ENCODE measurements around the gene FLYWCH1.

The FLYWCH1 gene, protein sequence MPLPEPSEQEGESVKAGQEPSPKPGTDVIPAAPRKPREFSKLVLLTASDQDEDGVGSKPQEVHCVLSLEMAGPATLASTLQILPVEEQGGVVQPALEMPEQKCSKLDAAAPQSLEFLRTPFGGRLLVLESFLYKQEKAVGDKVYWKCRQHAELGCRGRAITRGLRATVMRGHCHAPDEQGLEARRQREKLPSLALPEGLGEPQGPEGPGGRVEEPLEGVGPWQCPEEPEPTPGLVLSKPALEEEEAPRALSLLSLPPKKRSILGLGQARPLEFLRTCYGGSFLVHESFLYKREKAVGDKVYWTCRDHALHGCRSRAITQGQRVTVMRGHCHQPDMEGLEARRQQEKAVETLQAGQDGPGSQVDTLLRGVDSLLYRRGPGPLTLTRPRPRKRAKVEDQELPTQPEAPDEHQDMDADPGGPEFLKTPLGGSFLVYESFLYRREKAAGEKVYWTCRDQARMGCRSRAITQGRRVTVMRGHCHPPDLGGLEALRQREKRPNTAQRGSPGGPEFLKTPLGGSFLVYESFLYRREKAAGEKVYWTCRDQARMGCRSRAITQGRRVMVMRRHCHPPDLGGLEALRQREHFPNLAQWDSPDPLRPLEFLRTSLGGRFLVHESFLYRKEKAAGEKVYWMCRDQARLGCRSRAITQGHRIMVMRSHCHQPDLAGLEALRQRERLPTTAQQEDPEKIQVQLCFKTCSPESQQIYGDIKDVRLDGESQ

DNA sequence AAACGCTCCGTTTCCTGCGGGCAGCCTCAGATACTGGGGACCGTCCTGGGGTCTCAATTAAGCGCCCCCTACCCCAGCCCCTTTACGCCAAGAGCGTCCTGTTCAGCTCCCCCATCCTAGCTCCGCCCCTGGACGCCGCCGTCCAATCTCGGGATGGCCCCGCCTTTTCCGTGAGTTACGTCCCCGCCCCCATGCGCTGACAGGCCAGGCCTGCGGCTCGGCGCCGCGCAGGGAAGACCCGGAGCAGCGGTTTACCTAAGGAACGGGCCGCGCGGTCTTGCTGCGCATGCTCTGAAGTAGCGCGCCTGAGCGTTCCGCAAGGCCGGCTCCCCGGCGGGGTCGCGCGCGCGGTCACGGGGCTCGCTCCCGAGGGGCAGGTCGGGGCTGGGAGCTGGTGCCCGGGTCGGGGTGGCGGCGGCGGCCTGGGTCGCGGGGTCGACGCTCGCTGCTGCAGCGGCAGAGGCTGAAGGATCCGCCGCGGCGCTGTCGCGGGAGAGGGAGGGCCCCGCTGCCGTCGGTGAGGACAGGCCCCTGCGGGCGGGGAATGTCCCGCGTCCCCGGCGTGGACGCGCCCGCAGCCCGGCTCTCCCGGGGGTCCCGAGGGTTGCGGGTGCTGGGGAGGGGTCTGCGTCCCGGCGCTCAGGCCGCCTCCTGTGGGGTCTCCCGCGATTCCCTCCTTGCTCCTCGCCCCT, at the start of gene FLYWCH1:
Gene FLYWCH1, plus strand, starts transcription at position 294 of the 692 bp plus-strand sequence. CDS start 17,755 bp downstream, outside the sequence.
- DNase-seq (ENCODE audit: low read depth, low spot score) = peak; percentile 97

DNA sequence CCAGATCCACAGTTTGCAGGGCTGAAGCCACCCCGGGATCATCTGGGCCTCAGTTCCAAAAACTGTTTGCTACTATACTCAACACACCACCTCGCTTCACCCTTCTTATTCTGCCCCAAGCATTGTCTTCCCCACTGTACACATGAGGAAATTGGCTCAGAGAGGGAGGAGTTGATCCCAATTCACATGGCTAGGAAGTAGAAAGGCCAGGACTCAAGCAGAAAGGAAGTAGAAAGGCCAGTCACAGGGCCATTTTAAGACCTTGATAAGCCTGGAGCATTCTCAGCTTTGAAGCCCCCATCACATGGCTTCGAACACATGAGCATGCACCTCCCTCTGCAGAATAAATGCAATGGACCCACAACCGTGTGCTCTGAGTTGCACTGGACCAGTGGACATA, 46.1 kb upstream of the FLYWCH1 start:
- DNase-seq (ENCODE audit: low read depth, low spot score) = no peak

DNA sequence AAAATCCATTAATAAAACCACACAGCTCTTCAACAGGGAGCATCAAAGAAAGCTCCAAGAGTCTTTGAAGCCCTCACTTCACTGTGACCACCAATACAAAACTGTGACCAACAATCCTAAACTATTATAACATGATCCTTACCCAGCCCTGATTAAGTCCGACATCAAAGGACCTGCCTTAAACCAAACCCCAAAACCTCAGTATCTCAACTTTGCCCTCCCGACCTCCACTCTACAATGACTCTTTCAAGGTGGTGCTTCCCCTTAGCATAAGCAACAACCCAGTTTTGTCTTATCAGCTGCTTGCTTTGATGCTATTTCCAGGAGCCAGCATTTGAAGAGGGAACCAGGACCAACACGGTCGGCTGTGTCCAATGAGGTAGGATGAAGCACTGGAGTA, 45.3 kb upstream of the FLYWCH1 start:
- no peak for DNase-seq (ENCODE audit: low read depth, low spot score)

DNA sequence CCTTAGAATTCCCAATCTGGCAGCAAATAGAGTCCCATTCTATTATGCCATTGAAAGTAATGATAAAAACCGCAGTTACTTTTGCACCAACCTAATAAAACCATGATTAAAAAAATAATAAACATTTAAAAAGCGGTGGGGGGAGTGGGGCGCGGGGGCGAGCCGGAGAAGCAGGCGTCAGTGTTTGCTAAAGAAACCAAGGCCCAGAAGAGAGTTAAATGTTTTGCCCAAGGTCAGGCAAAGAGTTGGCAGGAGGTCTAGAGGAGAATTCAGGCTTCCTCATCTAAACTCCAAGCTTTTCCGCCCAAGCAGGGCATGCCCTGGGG, 44.1 kb upstream of the FLYWCH1 start:
- no peak for DNase-seq (ENCODE audit: low read depth, low spot score)

DNA sequence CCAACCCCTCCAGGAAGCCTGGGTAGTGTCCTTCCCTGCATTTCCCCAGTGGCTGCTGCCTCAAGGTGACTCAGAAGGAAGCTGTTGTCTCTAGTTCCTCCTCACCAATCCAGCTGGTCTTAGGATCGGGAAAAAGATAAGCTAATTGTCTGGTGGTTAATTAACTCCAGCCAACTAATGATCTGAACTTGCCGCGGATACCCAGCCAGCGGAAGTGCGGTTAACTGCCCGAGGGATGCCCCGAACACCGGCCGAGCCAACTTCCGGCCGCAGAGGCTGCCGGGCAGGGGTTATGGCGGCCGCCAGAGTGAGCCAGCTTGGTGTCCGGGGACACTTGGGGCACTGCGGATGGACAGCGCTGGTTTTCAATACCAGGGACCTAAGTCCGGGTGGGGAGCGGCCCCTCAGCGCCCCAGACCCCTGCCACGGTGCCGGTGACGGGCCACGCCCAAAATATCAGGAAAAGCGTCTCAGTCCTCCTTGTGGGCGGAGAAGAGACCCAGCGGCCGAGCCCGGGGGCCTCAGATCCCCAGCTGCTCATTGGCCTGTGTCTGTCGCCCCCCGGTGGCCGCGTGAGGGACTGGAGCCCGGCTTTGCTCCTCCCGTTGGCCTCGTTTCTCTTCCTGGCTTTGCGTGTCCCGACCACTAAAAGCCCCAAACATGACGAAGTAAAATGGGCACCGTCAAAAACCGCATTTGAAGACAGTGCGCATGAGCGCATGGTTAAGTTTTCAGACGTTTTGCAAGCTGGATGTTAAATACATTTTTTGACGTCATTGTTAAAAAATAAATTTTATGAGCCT, 43.5 kb upstream of the FLYWCH1 start:
- DNase-seq (ENCODE audit: low read depth, low spot score) = peak; percentile 87

DNA sequence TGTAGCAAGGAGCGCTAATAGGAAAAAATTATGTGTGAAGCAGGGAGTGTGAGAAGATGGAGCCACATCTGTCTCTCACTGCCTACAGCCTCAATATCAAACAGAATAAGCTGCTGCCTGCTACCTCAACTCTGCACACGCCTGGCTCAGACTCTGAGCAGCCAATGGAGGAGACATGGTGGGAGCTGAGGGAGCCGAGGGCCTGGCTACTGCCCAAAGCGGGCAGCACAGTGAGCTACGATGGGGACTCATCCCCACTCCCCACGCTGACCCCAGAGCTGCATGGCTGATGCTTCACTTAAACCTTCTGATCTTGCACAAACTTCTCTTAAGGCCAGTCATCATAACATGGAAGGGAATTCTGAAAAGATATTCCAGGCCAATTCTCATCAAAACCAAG, 39.8 kb upstream of the FLYWCH1 start:
- no peak for DNase-seq (ENCODE audit: low read depth, low spot score)

DNA sequence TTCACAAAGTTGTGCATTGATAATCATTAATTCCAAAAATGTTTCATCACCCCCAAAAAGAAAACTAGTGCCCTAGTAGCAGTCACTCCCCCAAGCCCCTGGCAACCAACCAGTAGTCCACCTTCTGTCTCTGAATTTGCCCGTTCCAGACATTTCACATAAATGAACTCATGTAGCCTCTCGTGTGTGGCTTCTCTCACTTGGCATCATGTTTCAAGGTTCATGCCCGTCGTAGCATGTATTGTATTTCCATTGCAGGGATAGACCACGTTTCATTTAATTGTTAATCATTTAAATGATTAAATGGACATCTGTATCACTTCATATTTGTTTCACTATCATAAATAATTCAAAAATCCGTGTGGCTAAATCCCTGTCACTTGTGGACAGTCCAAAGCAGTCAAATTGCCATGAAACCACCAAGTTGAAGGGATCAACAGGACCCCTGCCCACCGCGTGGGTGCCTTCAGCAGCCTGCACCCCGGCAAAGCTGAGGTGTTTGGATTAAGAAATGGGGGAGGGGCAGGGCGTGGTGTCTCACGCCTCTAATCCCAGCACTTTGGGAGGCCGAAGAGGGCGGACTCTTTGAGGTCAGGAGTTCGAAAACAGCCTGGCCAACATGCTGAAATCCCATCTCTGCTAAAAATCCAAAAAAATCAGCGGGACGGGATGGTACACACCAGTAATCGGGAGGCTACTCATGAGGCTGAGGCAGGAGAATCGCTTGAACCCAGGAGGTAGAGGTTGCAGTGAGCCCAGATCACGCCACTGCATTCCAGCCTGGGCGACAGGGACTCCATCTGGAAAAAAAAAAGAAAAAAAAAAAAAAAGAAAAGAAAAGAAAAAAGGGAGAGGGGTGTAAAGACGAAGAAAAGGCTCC, 37.5 kb upstream of the FLYWCH1 start:
- DNase-seq (ENCODE audit: low read depth, low spot score) = no peak

DNA sequence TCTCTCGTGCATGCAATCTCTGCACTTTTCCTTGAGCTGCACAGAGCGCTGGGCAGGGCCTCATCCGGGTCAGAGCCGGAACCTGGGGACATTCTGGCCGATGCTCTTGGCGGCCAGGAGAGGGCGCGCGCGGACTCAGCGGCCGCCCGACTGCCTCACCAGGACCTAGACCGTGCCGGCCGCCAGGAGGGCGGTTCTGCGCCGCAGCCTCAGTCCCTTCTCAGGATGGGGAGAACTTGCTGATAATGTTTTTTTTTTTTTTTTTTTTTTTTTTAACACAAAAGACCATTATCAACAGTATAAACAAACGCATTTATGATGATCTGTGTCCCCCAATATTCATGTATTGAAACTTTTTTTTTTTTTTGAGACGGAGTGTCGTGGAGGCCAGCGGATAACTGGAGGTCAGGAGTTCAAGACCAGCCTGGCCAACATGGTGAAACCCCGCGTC, 36.8 kb upstream of the FLYWCH1 start:
- DNase-seq (ENCODE audit: low read depth, low spot score) = peak; percentile 35

DNA sequence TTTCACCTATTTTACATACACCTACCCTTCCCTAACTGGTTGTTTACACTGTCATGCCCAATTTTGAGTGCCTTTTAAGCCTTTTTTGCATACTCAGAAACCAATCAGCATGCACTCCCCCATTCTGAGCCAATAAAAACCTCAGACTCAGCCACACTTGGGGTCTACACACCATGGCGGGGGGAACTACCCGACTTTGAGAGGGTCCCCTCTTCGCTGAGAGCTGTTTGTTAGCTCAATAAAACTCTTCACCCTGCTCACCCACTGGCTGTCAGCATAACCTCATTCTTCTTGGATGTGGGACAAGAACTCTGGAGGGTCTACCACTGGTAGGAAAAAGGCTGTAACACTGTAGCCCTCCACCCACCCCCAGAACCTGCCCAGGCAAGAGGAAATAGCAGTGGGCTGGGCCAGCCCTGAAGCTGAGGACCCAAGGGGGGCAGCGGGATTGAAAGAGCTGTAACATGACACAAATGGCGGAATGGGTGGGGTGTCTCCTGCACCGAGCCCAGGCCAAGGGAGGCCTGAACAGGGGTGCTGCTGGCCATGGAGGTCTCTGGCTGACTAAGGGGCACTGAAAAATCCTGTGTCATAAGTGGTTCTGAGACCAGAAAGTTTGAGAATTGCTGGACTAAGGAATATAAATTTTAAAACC, 31.8 kb upstream of the FLYWCH1 start:
- DNase-seq (ENCODE audit: low read depth, low spot score) = no peak

DNA sequence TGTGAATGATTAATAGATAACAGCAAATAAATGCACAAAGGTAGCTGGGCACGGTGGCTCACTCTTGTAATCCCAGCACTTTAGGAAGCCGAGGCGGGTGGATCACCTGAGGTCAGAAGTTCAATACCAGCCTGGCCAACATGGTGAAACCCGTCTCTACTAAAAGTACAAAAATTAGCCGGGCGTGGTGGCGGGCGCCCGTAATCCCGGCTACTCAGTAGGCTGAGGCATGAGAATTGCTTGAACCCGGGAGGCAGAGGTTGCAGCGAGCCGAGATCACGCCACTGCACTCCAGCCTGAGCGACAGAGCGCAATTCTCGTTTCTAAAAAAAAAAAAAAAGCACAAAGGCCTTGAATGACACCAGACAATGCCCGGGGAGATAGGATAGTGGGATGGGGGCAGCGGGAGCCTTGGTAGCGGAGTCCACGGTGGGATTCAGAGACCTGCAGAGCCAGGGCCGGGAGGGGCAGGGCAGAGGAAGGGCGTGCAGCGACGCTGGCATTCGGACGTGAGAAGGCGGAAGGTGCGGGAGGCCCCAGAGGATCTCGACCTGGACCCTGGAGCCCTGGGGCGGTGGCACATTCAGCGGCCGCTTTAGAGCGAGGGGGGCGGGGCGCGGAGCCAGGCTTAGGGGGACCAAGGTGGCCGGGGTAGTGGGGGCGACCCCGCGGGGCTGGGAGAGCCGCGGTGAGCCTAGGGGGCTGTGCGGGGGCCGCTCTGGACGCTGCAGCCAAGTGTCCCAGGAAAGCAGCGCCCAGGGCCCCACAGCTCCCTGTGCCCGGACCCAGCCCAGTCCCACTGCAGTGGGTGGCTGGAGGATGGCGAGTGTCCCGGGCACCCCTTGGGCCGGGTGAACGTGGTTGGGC, 29.7 kb upstream of the FLYWCH1 start:
- no peak for DNase-seq (ENCODE audit: low read depth, low spot score)

DNA sequence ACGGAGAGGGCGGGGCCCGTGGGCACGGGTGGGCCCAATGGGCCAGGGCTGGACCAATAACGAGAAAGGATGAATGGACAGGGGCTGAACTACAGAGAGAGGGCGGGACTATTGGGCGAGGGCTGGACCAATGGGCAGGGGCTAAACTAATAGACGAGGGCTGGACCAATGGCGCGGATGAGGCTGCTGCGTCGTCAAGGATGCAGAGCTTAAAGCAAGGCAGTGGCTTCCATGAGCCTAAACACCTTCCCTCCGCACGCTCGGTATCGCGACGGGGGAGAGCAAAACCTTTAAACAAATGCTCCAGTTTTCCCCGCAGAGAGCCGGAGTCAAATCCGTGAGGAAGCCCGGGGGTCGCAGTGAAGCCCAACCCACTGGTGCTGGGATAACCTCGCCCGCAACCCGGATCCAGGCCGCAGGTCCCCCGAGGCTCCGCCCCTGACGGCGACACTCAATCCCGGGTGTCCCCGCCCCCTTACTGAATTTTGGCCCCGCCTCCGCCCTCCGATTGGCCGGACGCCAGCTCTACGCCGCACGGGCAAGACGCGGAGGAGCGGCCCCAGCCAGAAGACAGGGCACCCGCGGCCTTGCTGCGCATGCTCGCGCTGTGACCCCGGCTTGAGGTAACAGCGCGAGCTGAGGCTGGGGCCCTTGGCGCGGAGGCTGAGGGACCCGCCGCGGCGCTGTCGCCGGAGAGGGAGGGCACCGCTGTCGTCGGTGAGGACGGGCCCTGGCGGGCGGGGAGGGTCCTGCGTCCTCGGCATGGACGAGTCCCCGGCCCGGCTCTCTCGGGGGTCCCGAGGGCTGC, 28.9 kb upstream of the FLYWCH1 start, which contains the start of gene FLYWCH2:
Gene FLYWCH2, plus strand, starts transcription at position 566 of the 808 bp plus-strand sequence. CDS start 13,235 bp downstream, outside the sequence.
- peak; percentile 99 for DNase-seq (ENCODE audit: low read depth, low spot score)

DNA sequence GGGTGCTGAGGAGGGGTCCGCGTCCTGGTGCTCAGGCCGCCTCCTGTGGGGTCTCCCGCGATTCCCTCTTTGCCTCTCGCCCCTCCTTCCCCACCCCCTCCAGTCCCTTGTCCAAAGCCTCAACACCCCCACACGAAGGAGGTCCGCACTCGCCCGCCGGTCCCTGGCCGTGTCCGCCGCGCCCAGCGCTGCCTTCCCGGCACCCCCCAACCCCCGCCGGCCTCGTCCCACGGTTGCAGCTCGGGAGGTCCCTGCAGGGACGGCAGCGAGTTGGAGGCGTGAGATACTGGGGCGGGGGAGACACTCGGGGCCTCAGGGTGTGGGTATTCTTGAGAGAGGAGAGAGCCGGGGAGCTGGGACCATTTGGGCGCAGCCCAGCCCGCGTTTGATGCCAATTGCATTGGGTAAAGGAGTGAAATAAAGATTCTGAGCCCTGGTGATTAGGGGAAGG, 28.2 kb upstream of the FLYWCH1 start:
- DNase-seq (ENCODE audit: low read depth, low spot score) = no peak

DNA sequence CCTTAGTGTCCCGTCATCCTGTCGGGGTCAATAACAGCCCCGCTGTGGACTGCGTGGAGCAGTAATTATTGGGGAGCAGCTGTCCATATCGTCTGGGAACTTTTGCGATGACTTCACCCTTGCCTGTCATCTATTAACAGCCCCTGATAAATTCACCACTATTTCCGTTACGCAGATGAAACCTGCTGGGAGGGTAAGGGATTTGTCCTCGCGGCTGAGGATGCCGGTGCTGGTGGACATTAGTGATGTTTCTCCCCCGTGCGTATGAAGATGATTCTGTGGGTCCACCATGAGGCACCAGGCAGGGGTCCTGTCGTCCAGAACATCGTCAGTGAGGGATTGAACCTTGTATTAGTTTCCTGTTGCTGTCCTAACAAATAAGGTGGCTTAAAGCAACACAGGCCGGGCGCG, 27.7 kb upstream of the FLYWCH1 start:
- DNase-seq (ENCODE audit: low read depth, low spot score) = no peak

DNA sequence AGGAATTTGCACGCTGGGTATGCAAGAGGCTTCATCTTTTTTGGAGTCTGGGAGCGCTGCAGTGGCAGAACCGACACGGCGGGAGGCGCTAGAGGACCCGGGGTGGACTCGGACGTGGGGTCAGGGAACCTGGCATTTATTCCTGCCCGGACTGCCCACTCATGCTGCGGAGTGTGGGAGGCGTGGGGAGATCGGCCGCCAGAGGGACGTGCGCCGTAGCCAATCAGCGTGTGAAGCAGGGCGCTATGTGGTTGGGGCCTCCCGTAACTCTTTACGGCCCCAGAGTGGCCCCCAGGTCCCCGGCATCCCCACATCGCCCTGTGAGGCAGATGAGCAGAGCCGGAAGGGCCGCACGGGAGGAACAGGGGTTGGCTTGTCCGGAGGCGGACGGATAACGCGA, 17.5 kb upstream of the FLYWCH1 start:
- no peak for DNase-seq (ENCODE audit: low read depth, low spot score)

DNA sequence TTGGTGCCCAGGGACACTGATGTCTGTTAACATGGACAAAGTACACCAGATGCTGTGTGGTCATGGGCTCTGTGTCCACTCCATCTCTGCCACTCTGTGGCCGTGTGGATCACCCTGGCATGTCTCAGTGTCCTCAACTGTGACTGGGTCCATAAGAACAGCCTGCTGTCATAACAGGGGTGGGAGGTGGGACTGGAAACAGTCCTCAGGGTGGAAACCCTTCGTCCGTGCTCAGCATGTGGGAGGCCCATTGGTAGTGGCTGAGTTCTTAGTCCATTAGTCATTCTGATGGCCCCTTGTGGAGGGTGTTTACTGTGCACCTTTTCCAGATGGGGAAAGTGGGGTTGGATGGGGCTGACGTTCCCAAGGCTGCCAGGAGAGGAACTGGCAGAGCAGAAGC, 15.9 kb upstream of the FLYWCH1 start:
- DNase-seq (ENCODE audit: low read depth, low spot score) = no peak

DNA sequence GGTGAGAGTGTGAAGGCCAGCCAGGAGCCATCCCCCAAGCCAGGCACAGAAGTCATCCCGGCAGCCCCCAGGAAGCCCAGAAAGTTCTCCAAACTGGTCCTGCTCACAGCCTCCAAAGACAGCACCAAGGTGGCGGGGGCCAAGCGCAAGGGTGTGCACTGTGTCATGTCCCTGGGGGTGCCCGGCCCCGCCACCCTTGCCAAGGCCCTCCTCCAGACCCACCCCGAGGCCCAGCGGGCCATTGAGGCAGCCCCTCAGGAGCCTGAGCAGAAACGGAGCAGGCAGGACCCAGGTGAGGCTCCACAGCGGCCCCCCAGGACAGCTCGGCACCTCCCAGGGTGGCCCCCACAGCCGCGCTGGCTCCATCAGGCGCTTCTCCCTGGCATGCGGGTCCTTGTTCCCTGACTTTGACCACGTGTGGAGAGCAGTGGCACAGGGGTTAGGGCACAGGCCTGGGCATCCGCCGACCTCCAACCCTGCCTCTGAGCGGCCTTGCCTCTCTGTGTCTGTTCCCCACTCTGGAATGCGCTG, 15.2 kb upstream of the FLYWCH1 start:
- no peak for DNase-seq (ENCODE audit: low read depth, low spot score)

DNA sequence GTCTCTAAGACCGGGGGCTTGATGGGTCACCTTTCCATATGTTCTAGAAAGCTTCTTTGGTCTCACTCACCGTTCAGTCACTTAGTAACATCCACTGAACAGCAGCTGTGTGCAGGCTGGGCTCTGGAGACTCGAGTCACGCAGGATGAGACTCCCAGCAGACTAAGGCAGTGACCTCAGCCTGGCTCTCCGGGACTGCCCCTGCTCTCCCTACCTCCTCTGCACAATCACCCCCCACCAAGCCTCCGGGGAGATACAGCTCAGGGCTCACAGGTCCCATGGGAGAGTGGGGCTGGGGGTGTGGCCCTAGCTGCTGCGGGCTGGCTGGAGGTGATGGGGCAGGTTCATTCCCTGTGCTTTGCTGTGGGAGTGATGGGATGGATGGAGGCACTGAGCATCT, 14.6 kb upstream of the FLYWCH1 start:
- DNase-seq (ENCODE audit: low read depth, low spot score) = no peak

All from activated CD4-positive, CD25-positive, alpha-beta regulatory T cell treated with anti-CD3 and anti-CD28 coated beads, Interleukin-2, amount 50 U/mL, for 16 hours (primary cell).